Osteoblast (primary cell): ENCODE results near the gene ALKBH5. TPM values are rescaled to one million over a fixed set of nuclear protein-coding genes. Genes with fewer than 3 reads are reported as not detected.

Experiments
- DNase-seq: peaks from one replicate; pipeline ENCODE4 v3.0.0; 2011; ENCODE audit warnings: low spot score, mixed read lengths; ENCODE audit not compliant: insufficient read length; ENCODE audit errors: missing footprints
- H2AFZ ChIP-seq: 2 replicates; pipeline ENCODE4 v1.6.0; 2011; ENCODE audit warnings: mild to moderate bottlenecking, low read length
- H3K27ac ChIP-seq: 2 replicates; pipeline ENCODE4 v1.5.1; 2011; ENCODE audit warnings: mild to moderate bottlenecking, low read depth, low read length, moderate library complexity
- H3K27me3 ChIP-seq: 2 replicates; pipeline ENCODE4 v1.6.0; 2012; ENCODE audit warnings: mild to moderate bottlenecking, control low read depth, inconsistent platforms, low read length, moderate library complexity; ENCODE audit not compliant: insufficient read depth
- H3K36me3 ChIP-seq: 2 replicates; pipeline ENCODE4 v1.5.1; 2011; ENCODE audit warnings: mild to moderate bottlenecking, low read length, control low read depth, moderate library complexity; ENCODE audit not compliant: insufficient read depth
- H3K4me1 ChIP-seq: 2 replicates; pipeline ENCODE4 v1.5.1; 2011; ENCODE audit warnings: mild to moderate bottlenecking, low read length, control low read depth, moderate library complexity; ENCODE audit not compliant: insufficient read depth
- H3K4me2 ChIP-seq: 2 replicates; pipeline ENCODE4 v1.6.0; 2011; ENCODE audit warnings: mild to moderate bottlenecking, low read length; ENCODE audit not compliant: insufficient read depth
- H3K4me3 ChIP-seq: fragments of 200-600 bp; sonication (generic); 3 replicates; pipeline ENCODE4 v1.5.1; 2012; ENCODE audit warnings: mild to moderate bottlenecking, low read length, inconsistent platforms; ENCODE audit not compliant: insufficient read depth
- H3K79me2 ChIP-seq: 2 replicates; pipeline ENCODE4 v1.6.0; 2012; ENCODE audit warnings: mild to moderate bottlenecking, low read length, control low read depth, inconsistent platforms; ENCODE audit not compliant: insufficient read depth
- H3K9me3 ChIP-seq: 2 replicates; pipeline ENCODE4 v1.5.1; 2011; ENCODE audit warnings: low read depth, low read length, control low read depth
- H4K20me1 ChIP-seq: 2 replicates; pipeline ENCODE4 v1.6.0; 2012; ENCODE audit warnings: mild to moderate bottlenecking, low read length, control low read depth; ENCODE audit not compliant: insufficient read depth
- CTCF ChIP-seq: IDR thresholded peaks from 2 replicates; pipeline ENCODE4 v1.5.1; 2011; ENCODE audit warnings: mild to moderate bottlenecking, low read depth, low read length, moderate library complexity; ENCODE audit errors: extremely low read depth
- total RNA-seq: library from RNA; depleted of rRNA; stranded (reverse); fragments of >200 nt; gene quantifications from 2 replicates; pipeline ENCODE4 v1.2.3, GENCODE V29; 2012

The ALKBH5 gene
- total RNA-seq, 1 donor, result 125 TPM

- Histone ChIP-seq H3K27ac (peak within 1 kb of the TSS; percentile 74), H3K36me3 (no peaks in the 10 kb centered on the region), H3K4me1 (peaks cover 35% of the 10 kb centered on the region), H3K4me2 (peak within 1 kb of the TSS; percentile 96), H3K79me2 (peaks cover 45% of the 10 kb centered on the region), H3K27me3 (no peaks in the 10 kb centered on the region), H3K4me3 (peak within 1 kb of the TSS; percentile 95), H3K9me3 (no peaks in the 10 kb centered on the region), H2AFZ (peak within 1 kb of the TSS; percentile 82), H4K20me1 (peaks cover 36% of the 10 kb centered on the region)
- TF ChIP-seq CTCF, result no peak
- DNase-seq, result peak; percentile 100
Measured at GRCh38 chr17:18225121-18225641, 41.6 kb downstream of the ALKBH5 start, which contains the start of gene LLGL1. TSS of gene LLGL1 (plus strand) at chr17:18225635. CDS start at chr17:18225683, 48 bp downstream.

DNA sequence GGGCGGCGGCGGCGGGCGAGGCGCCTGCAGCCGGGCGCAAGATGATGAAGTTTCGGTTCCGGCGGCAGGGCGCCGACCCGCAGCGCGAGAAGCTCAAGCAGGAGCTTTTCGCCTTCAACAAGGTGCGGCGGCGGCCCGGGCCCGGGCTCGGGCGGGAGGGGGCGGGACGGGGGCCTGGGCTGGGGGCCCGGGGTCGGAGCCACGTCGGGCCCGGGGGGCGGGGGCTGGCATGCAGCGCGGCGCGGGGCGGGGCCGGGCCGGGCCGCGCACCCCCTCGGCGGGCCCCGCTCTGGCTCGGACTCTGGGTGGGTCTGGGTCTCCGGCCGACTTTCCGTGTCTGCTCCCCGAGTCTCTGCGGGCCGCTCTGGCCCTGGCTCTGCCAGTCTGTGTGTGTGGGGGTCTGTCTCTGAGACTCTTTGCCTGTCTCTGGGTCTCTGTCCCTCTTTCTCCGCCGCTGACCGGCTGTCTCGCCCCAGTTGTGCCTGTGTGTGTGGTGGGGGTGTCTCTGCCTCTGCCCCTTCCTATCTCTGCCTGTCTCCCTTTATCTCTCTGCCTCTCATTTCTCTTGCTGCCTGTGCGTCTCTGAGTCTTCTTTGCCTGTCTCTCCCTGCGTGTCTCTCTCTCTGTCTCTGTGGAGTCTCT lies 42.1 kb downstream of the ALKBH5 start:
- Histone ChIP-seq H3K4me2 (peak overlapping the region; percentile 96), H2AFZ (peak overlapping the region; percentile 78), H3K27me3 (no peaks in the 10 kb centered on the region), H3K36me3 (no peaks in the 10 kb centered on the region), H4K20me1 (peaks cover 41% of the 10 kb centered on the region), H3K27ac (peak overlapping the region; percentile 74), H3K4me1 (peaks cover 32% of the 10 kb centered on the region), H3K4me3 (peak overlapping the region; percentile 95), H3K79me2 (peaks cover 50% of the 10 kb centered on the region), H3K9me3 (no peaks in the 10 kb centered on the region)
- TF ChIP-seq CTCF, result no peak
- DNase-seq, result peak; percentile 92

DNA sequence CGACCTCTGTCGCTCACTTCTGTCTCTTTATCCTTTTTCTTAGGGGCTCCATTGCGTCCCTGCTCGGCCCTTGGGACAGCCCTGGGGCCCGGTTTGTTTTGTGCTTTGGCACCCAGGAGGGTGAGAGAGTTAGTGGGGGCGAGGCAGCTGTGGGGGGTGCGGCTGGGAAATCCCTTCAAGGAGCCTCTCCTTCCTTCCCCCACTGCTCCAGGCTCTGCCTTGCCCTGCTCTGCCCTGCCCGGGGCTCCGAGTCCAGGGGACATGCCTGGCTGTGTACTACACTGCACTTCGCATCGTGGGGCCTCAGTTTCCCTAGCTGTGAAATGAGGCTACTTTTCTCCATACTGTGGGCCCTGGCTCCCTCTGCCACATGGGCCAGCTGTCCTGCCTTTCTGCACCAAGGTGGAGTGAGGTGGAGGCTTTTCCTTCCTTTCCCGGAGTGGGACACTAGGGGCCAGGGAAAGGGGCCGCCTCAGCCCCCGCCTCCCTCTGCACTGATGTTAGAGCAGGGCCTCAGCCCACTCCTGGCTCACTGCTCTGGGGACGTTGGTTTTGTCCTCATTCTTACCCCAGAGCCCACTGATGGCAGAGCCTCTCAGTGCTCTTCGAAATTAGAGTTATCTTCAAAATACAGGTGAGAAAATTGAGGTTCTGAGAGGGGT lies 42.8 kb downstream of the ALKBH5 start:
- peak; percentile 93 for DNase-seq
- Histone ChIP-seq H3K4me1 (peaks cover 25% of the 10 kb centered on the region), H4K20me1 (peaks cover 48% of the 10 kb centered on the region), H3K4me3 (peak overlapping the region; percentile 95), H3K9me3 (no peaks in the 10 kb centered on the region), H3K36me3 (no peaks in the 10 kb centered on the region), H3K27me3 (no peaks in the 10 kb centered on the region), H3K79me2 (peaks cover 57% of the 10 kb centered on the region), H2AFZ (peak overlapping the region; percentile 78), H3K27ac (peak overlapping the region; percentile 74), H3K4me2 (peak overlapping the region; percentile 96)
- TF ChIP-seq CTCF, result no peak

- peaks cover 67% of the 10 kb centered on the region for H3K79me2 ChIP-seq
- no peak overlapping the region for H3K4me2 ChIP-seq
- no peak overlapping the region for H3K4me3 ChIP-seq
- peaks cover 24% of the 10 kb centered on the region for H3K4me1 ChIP-seq
- no peaks in the 10 kb centered on the region for H3K9me3 ChIP-seq
- peak; percentile 53 for DNase-seq
- H2AFZ ChIP-seq, result no peak overlapping the region
- no peak overlapping the region for H3K27ac ChIP-seq
- H3K27me3 ChIP-seq, result no peaks in the 10 kb centered on the region
- TF ChIP-seq CTCF, result no peak
- H3K36me3 ChIP-seq, result peaks cover under 1% of the 10 kb centered on the region
- peaks cover 54% of the 10 kb centered on the region for H4K20me1 ChIP-seq
Measured at GRCh38 chr17:18227635-18228034, 44.0 kb downstream of the ALKBH5 start.
